Measurements from ENCODE around the gene P2RY2. TPM values are rescaled to one million over a fixed set of nuclear protein-coding genes. Genes with fewer than 3 reads are reported as not detected.

P2RY2 gene
- total and polyA plus RNA-seq, 10 of the 15 experiments (the other 5 are each of a cell fraction or from before 2014, with no cell fraction given), result 0.03 to 0.23 (median 0.17) TPM; not detected in 7

DNA sequence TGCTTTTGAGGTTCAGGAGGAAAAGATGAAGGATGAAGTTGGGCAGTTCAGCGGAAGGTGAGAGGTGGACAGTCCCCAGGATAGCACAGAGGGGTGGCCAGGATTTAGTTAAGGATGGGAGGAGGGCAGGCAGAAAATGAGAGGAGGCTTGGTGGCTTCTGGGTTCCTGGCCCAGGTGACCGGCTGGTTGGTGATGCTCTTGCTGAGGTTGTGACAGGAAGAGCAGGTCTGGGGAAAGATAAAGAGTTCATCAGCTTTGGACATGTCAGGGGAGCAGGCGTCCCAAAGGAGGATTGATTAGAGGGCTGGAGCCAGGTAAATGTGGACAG is 27.6 kb upstream of the P2RY2 start:
- no TSS peak for BruUV-seq (replicated peaks)
- ChIA-PET POLR2A (interaction anchor here (0.6 kb wide), 1 partner anchor 340 kb away, joined by 4 read pairs; no protein-coding TSS in a partner anchor), SMC1A (ENCODE audit: uncharacterized antibody, unreplicated experiment) (interaction anchor here (2.1 to 10.1 kb wide), 4 partner anchors 13 to 98 kb away, joined by 7 to 188 read pairs (median 20); no protein-coding TSS in a partner anchor), CTCF (interaction anchor here (0.6 to 2.1 kb wide), 5 partner anchors 30 to 325 kb away, joined by 3 to 6 read pairs (median 4); no protein-coding TSS in a partner anchor), RAD21 (ENCODE audit: unreplicated experiment) (interaction anchor here (1.1 to 2.0 kb wide), 4 partner anchors 13 to 99 kb away, joined by 3 to 10 read pairs (median 4); no protein-coding TSS in a partner anchor)
- H3K9me3 ChIP-seq (replicated peaks; ENCODE audit: control insufficient read depth, insufficient read depth, low read length), result no peaks in the 10 kb centered on the region
- H3K4me1 ChIP-seq (ENCODE audit: control insufficient read depth, insufficient read depth, low read length), result peaks cover 45% of the 10 kb centered on the region
- no peaks in the 10 kb centered on the region for H3K79me2 ChIP-seq (ENCODE audit: control insufficient read depth, insufficient read depth, low read length)
- 68% methylated on average over 3 of the region's 3 CpGs for WGBS (ENCODE audit: insufficient coverage, insufficient replicate concordance, low lambda C conversion rate, missing lambda C conversion rate)
- in situ Hi-C loops (cut with MboI), result loop anchor here (25.0 kb wide), 1 partner anchor 353 kb away; no protein-coding TSS in a partner anchor
- H3K27me3 ChIP-seq (replicated peaks in 1 of 2; ENCODE audit: control insufficient read depth in 2 of 2, insufficient read depth in 2 of 2, low read length in 1 of 2), result no peaks in the 10 kb centered on the region
- H3K9ac ChIP-seq (ENCODE audit: control insufficient read depth, insufficient read depth, low read length), result no peak overlapping the region
- no peak overlapping the region for H2AFZ ChIP-seq (ENCODE audit: control insufficient read depth, low read depth, low read length)
- TF ChIP-seq, protein P1, sequence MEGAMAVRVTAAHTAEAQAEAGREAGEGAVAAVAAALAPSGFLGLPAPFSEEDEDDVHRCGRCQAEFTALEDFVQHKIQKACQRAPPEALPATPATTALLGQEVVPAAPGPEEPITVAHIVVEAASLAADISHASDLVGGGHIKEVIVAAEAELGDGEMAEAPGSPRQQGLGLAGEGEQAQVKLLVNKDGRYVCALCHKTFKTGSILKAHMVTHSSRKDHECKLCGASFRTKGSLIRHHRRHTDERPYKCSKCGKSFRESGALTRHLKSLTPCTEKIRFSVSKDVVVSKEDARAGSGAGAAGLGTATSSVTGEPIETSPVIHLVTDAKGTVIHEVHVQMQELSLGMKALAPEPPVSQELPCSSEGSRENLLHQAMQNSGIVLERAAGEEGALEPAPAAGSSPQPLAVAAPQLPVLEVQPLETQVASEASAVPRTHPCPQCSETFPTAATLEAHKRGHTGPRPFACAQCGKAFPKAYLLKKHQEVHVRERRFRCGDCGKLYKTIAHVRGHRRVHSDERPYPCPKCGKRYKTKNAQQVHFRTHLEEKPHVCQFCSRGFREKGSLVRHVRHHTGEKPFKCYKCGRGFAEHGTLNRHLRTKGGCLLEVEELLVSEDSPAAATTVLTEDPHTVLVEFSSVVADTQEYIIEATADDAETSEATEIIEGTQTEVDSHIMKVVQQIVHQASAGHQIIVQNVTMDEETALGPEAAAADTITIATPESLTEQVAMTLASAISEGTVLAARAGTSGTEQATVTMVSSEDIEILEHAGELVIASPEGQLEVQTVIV (IDR thresholded peaks at IDR 0.05; ENCODE audit: borderline replicate concordance, partially characterized antibody), result no peak
- TF ChIP-seq EED (IDR thresholded peaks at IDR 0.05; ENCODE audit: low read depth) (no peak), CBX3 (IDR thresholded peaks at IDR 0.05; ENCODE audit: borderline replicate concordance, low read depth) (no peak), RCOR1 (conservative IDR thresholded peaks at IDR 0.05; ENCODE audit: low read depth, low read length) (no peak), ZNF24 (IDR thresholded peaks at IDR 0.05) (no peak), CHD1 (IDR thresholded peaks at IDR 0.05; ENCODE audit: low read depth, low read length) (no peak), CHD2 (IDR thresholded peaks at IDR 0.05; ENCODE audit: borderline replicate concordance, low read depth, low read length) (no peak), NR2C1 (IDR thresholded peaks at IDR 0.05) (no peak), TCF3 (IDR thresholded peaks at IDR 0.05; ENCODE audit: borderline replicate concordance, insufficient read depth, low read depth, low read length) (no peak), MYB (IDR thresholded peaks at IDR 0.05; ENCODE audit: borderline replicate concordance, low read depth, low read length) (no peak), ESRRA (IDR thresholded peaks at IDR 0.05; ENCODE audit: low read length) (no peak), SPI1 (IDR thresholded peaks at IDR 0.05; ENCODE audit: borderline replicate concordance, insufficient read depth, low read depth, low read length) (no peak), NR2C2 (IDR thresholded peaks at IDR 0.05; ENCODE audit: borderline replicate concordance, control insufficient read depth, insufficient read length, low read depth) (no peak), SRF (IDR thresholded peaks at IDR 0.05; ENCODE audit: low read depth in 2 of 2, low read length in 2 of 2) (no peak), ZSCAN29 (IDR thresholded peaks at IDR 0.05) (no peak)
- TF ChIP-seq, protein P2, sequence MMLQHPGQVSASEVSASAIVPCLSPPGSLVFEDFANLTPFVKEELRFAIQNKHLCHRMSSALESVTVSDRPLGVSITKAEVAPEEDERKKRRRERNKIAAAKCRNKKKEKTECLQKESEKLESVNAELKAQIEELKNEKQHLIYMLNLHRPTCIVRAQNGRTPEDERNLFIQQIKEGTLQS (IDR thresholded peaks at IDR 0.05; ENCODE audit: borderline replicate concordance, extremely low read depth, low read depth, low read length), result no peak
- H3K4me3 ChIP-seq, result no peak overlapping the region
- no peak for FAIRE-seq
- DNase-seq (ENCODE audit: low read depth, low spot score), result no peak
- no peak for ATAC-seq
- H3K36me3 ChIP-seq (ENCODE audit: control insufficient read depth in 2 of 2, insufficient read depth in 2 of 2, low read length in 1 of 2), result no peaks in the 10 kb centered on the region
- no peak overlapping the region for H3K27ac ChIP-seq (ENCODE audit: control insufficient read depth, insufficient read depth)
- no peak overlapping the region for H3K4me2 ChIP-seq (ENCODE audit: control insufficient read depth, insufficient read depth)
- no peaks in the 10 kb centered on the region for H4K20me1 ChIP-seq (ENCODE audit: control insufficient read depth, insufficient read depth)
- intact Hi-C loops (cut with micrococcal nuclease; ENCODE audit: unreplicated experiment), result no loop called here

Measured in GM12878 (cell line).